SH-SY5Y (cell line): Measurements from ENCODE around the gene MRPL14.

Experiments
- GATA2 ChIP-seq: IDR thresholded peaks from 2 replicates; pipeline ENCODE4 v1.6.1; 2011; ENCODE audit warnings: mild to moderate bottlenecking, low read depth, low read length
- GATA3 ChIP-seq: IDR thresholded peaks from 2 replicates; pipeline ENCODE4 v1.6.1; 2011; ENCODE audit warnings: low read depth, mild to moderate bottlenecking, low read length, moderate library complexity

DNA sequence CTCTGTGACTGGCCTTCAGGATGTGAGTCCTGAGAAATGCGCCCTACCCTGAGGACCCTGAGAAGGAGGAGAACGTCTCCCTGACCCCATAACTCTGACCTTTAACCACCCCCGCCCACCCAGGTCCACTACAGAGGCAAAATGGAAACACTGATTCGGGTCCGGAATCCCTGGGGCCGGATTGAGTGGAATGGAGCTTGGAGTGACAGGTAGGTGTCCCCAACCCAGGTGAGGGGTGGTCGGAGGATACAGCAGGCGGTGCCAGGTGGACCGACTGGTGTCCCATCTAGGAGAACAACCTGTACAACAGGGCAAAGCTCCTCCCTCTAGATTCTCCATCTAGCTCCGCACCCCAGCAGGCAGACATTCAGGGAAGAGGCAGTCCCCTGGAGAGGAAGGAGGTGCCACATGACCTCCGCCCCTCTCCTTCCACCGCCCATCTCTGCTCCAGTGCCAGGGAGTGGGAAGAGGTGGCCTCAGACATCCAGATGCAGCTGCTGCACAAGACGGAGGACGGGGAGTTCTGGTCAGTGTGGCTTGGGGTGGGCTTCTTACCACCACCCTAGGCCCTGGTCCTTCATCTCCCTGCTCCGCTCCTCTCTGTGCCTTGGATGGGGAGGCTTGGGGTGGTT is 49.0 kb upstream of the MRPL14 start:
- TF ChIP-seq GATA2: no peak
- TF ChIP-seq GATA3: no peak
